DMS114 treated with DMSO at 0.1 percent for 48 hours (cell line): ENCODE data around the gene DGAT2L6.

Experiments used
- DNase-seq: peaks from one replicate; lab custom pipeline; 2025; ENCODE audit not compliant: unreplicated experiment; lab: John Stamatoyannopoulos, UW

DGAT2L6 gene

DNA sequence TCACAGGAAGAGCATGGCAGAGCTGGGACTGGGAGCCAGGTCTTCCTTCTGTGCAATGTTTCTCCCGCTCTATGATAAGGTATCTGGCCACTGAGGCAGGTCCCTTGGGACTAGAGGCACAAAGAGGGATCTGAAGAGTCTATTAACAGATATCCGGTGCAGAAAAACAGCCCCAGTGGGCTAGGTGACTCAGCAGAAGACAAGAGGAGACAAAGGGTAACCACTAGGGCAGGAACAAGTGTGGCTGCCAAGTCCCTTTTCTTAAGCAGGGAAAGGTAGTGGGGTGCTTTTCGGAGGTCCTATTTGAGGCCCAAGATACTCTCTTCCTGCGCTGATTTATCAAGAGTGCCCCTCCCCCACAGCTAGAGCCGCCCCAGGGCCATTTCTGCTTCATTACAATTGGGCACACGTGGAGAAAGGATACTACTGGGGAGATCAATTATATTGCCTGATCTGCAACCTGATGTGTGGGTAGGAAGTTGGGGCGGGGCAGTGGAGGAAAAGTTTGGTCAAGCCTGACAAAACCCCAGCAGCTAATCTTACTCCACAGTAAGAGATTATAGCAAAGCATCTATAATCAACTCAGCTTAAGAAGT is at the start of gene DGAT2L6:
Gene DGAT2L6 (plus strand): TSS at position 546 of the 596 bp plus-strand sequence. CDS start 100 bp downstream, outside the sequence.
- no peak for DNase-seq

DNA sequence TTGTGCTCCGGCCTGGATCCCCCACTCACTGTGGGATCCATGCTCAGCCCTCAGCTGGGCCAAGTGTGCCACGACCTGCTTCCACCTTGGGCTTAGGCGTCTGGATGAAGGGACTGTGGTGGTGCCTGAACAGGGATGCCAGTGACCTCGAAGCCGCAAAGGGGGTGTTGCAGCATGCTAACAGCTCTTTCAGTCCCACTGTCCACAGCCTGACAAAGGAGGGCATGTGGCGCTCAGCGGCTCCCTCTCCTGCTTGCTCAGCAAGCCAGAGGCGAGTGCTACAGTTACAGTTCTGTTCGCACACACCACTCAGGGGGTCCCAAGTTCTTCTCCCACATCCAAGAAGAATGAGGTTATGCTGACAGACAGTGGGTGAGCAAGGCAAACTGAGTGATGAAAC is 49.2 kb upstream of the DGAT2L6 start:
- no peak for DNase-seq

- no peak for DNase-seq
These were observed 47.5 kb upstream of the DGAT2L6 start for GRCh38 chrX:70129816-70130215.

DNA sequence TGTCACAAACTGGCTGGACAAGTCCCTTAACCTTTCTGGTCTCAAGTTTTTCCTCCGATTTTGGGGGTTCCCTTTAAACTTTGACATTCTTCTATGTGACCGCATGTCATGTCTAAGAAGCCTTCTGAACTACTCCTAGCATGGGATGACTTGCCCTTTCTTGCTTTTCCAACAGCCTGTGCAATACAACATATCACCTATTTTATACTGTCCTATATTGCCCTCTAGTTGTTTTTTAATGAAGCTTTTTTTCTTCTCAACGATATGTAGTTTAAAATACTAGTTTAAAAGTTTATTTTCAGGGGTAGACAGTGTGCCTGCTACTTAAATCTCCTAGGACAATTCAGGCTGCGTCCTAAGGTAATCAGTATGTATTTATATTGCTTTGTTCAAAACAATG is 45.1 kb upstream of the DGAT2L6 start:
- DNase-seq: peak; percentile 10

- DNase-seq: no peak
These were observed 44.4 kb upstream of the DGAT2L6 start for GRCh38 chrX:70132877-70133302.

DNA sequence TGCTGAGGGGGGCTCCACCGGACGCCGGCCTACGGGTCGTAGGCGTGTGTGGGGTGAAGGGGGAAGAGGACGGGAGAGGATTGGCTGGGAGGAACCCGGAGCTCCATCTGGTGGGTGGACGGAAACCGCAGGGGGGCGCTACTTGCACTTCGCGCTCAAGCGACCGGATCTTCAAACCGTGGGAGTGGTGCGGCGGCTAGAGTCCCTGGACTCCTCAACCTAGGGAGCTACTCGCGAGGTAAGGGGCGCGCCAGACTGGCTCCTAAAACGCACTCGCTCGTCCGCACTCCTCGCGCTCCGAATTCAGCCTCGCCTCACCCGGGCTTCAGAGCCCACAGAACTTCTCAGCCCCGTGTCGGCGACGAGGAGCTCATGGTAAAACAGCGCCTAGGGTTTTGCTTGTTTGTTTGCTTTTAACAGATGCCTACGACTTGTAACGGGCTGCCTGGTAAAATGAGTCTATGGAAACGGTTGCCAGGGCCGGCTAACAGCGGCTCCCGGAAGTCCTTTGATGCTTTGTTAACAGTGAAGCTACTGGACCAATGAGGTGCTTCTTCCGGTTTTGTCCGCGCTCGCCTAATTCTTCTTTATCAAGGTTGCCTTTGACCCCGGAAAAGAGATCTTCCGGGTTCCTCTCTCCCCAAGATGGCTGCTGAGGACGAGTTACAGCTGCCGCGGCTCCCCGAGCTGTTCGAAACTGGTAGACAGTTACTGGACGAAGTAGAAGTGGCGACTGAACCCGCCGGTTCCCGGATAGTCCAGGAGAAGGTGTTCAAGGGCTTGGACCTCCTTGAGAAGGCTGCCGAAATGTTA is 43.8 kb upstream of the DGAT2L6 start, which contains the start of gene IGBP1:
Gene IGBP1 (plus strand): TSS at position 145 of the 813 bp plus-strand sequence. CDS start 501 bp downstream, at position 646.
- peak; percentile 85 for DNase-seq

GRCh38 chrX:70134116-70134477 is 43.2 kb upstream of the DGAT2L6 start:
- no peak for DNase-seq

DNA sequence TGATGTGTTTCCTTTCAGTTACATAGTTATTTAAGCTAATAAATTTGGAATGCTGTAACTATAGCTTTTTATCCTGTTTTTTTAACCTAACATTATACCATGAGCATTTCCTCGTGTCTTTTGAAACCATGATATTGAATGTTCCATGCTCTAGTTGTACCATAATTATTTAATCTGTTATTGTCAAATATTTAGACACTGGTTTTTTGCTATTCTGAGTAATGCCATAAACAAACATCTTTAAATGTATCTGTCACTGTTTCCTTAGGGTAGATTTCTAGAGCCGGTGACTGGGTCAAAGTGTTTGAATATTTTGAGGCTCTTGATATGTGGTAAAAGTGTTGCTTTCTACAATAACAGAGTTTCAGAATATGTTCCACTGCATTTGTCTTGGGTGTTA is 38.7 kb upstream of the DGAT2L6 start:
- DNase-seq: no peak

DNA sequence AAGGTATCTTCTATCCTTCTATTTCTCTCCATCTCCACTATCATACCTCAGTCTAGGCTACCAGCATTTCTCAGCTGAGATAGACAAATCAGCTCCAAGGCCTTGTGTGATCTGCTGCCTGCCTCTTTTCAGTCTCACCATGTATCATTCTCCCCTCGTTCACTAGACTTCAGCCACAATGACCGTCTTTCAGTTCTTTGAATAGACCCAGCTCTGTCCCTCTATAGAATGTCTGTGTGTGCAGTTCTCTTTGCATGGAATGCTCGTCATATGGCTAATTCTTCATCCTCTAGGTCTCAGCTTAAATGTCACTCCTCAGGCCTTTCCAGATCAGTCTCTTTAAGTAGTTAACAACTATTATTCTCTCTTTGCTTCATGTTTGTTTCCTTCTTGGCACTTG is 37.5 kb upstream of the DGAT2L6 start:
- DNase-seq: no peak

DNA sequence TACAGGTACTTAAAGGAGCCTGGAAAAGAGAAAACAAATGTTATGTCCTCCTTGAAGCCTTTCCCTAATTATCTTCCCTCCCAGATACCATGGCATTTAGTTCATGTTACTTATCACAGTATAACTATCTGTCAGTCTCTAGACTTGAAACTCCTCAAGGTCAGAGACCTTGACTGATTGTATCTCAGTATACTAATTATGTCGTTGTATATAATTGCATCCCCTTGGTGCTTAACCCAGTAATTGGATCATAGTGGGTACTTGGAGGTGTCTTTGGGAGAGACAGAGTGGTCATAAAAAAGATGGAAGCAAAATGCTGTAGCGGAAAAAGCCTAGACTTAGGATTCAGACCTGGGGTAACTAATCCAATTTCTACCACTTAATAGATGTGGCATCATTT is 35.9 kb upstream of the DGAT2L6 start:
- DNase-seq: no peak

DNA sequence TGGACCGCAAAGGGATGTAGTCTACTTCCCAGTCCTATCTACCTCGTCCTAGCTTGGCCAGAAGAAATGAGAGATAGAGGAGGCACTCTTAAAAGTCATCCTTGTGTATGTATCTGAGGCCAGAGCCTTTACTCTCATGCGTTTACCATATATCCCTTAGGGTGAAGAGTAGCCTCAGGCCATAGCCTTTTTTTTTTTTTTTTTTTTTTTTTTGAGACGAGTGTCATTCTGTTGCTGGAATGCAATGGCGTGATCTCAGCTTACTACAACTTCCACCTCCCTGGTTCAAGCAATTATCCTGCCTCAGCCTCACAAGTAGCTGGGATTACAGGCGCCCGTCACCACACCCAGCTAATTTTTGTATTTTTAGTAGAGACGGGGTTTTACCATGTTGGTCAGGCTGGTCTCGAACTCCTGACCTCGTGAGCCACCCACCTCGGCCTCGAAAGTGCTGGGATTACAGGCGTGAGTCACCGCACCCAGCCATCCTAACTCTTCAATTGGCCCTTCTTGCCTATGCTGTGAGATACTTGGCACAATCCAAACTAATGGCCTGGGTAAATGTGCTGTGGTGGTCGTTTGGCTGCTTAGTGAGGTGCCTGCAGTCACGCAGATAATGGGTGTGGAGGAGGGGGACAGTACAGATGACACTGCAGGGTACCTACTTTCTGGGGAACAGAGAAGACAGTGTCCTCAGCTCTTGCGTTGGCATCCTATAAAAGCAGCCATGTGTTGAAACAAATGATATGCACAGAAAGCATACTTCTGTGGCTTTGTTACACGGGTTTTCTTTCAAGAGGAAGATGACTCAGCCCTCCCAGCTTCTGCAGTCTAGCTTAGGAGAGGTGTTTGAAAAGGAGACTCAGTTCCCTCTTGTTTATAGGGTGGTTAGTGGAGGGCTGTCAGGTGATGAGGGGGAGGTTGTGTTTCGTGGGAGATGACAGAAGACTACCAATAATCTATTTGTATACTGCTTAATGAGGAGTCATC is 10.4 kb upstream of the DGAT2L6 start:
- no peak for DNase-seq

DNA sequence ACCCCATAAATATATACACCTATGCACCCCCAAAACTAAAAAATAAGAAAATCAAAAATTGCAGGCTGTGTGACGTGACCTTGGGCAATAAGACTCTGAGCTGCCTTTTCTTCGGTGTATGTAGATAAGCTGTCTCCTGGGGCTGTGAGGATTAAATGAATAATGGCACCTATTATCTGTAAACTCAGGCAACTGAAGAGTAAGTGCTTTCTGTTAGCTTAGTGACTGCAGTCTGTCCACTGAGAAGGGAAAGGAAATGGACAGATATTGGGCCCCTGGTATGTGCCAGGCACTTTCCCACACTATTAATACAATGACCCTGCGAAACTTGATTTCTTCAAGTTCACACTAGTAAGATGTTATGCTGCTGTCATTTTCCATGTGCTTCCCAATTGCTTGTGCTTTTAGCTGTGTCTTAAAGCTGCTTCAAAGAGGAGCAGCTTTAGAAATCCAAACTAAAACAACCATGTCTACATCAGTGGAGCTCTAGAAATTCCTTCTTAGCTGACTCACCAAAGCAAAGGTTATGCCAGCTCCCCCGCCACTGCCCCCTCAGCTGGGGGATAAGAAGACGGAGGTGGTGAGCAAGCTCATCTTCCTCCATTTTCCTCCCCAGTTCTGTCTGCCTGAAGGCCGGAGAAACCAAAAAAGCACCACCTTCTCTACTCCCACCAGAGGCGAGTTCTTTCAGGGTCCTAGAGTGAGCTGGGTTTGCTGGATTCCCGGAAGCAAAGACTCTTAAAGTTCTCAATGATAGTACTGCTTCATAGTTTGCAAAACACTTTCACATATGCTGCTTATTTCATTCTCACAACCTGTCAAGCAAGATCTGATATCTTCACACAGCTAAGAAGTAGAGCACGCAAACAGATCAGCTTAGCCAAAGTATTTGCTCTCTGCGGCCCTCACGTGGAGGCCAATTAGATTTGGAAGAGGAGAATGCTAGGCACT is 8.8 kb upstream of the DGAT2L6 start:
- DNase-seq: no peak

DNA sequence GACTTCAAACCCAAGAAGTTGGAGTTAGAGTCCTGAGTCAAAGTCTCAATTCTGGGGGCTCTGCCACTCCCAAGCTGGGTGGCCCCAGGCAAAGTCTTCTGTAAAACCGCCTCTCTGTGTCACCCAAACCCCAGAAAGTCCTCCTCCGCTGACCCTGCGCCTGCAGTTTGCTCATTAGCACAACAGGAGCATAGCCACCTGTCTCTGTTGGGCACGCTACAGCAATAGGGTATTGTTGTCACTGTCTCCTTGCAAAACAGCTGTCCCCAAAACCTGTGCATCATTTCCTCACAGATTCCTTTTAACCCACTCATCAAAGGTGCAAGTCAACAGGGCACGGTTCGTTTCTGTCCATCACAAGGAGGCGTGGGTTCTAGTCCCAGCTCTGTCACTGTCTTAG is 8.0 kb upstream of the DGAT2L6 start:
- no peak for DNase-seq

GRCh38 chrX:70171624-70172023 is 5.7 kb upstream of the DGAT2L6 start:
- DNase-seq: no peak

GRCh38 chrX:70172221-70172620 is 5.1 kb upstream of the DGAT2L6 start:
- no peak for DNase-seq

GRCh38 chrX:70172964-70173363 is 4.3 kb upstream of the DGAT2L6 start:
- no peak for DNase-seq

DNA sequence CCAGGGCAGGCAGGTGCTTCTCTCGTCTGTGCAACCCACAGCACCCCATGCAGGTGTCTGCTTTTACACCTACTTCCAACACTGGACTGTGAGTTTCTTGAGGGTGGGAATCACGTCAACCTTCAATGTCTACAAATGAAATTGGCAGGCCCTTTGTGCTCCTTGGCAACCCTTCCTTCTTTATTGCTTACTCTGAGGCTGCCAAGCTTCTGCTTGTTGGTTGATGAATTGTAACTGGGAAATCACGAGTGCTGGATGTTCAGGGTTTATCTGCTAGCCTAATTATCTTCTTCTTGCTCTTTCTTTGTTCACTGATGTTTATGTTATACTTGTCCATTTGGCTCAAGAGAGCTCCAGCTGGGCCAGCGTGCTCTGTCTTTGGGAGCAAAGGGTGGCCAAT is 2.5 kb upstream of the DGAT2L6 start:
- no peak for DNase-seq

GRCh38 chrX:70175338-70175737 is 1.9 kb upstream of the DGAT2L6 start:
- no peak for DNase-seq

- DNase-seq: no peak
These were observed 5.8 kb downstream of the DGAT2L6 start for GRCh38 chrX:70183091-70183490.

DNA sequence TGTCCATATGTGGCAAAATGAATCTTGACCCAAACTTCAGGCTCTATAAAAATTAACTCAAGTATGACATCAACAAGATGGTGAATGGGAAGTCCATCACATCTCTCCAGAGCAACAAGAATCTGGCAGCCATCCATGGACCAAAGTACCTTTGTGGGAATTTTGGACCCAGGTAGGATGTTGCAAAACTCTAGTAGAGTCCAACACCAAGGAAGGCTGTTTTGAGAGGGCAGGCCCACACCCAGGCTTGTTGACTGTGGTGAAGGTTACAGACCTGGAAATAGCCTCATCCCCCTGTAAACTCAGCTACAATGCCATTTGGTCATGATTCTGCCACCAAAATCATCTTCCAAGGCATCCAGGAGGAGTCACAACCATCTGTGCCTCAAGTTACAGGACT is 12.9 kb downstream of the DGAT2L6 start:
- no peak for DNase-seq
